Measurements from ENCODE around the gene RPL39L.
A peak's percentile ranks its signal among the peaks of the same experiment; 100 is the strongest.

DNA sequence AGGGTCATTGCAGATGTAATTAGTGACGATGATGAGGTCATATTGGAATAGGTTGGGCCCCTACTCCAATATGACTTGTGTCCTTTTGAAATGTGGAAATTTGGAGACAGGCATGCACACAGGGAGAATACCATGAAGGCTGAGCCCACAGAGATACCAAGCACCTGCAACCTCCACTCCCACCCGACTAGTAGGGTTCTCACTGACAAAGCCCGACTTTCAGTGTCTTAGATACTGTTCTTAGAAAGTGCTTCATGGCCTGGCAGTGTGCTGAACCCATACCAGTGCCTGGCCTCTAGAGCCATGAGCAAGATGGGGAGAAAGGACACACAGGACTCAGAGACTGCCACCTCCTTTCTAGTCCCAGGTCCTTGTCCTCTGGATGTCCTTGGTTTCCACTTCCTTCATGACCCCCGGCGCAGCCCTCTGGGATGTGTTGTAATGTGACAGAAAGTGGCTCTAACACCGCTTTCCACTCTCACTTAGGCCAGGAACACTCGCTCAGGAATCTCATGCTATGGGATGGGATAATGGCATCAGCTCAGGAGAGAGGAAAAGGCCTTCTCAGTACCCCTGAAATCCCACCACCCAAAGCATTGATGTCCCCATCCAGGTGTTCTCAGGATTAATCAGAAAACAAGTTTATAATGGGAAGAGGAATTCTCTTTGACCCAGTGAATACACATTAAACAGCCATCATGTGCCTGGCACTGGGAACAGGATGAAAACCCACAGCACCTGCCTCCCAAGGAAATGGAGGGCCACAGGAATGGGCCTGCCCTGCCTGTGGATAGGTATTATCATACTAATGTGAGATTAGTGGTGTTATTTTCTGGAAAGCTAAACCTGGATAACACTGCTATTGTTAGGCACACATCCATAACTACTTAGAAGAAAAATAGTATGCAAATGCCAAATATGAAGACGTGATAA is 59.9 kb downstream of the RPL39L start:
- TF ChIP-seq NFIC (IDR thresholded peaks at IDR 0.05; ENCODE audit: low read depth, low read length) (no peak), POLR2A (IDR thresholded peaks at IDR 0.05; ENCODE audit: low read depth, low read length) (peak; percentile 62; the same call in 1 of the 2 replicates), CEBPB (IDR thresholded peaks at IDR 0.05; ENCODE audit: borderline replicate concordance in 1 of 2, low read depth in 2 of 2, low read length in 2 of 2) (no peak), ZNF274 (IDR thresholded peaks at IDR 0.05; ENCODE audit: insufficient read depth, insufficient read length) (no peak), SPI1 (IDR thresholded peaks at IDR 0.05; ENCODE audit: borderline replicate concordance, insufficient read depth, low read depth, low read length) (no peak), EZH2 (IDR thresholded peaks at IDR 0.05; ENCODE audit: borderline replicate concordance, control insufficient read depth, low read depth, low read length) (no peak)

Measured in GM12878 (cell line).